CD4-positive, alpha-beta T cell treated with Interleukin-2 at 100 ng/mL for 4 hours (primary cell): Measurements from ENCODE around the gene GLB1L2.

ENCODE experiments used
- DNase-seq: peaks from one replicate; pipeline ENCODE4 v3.0.0-alpha.2; 2020; ENCODE audit warnings: low spot score

Gene GLB1L2

GRCh38 chr11:134406264-134407185 is 74.7 kb downstream of the GLB1L2 start:
- DNase-seq = peak; percentile 13

GRCh38 chr11:134407321-134407828 is 75.6 kb downstream of the GLB1L2 start:
- no peak for DNase-seq

GRCh38 chr11:134407923-134408322 is 76.1 kb downstream of the GLB1L2 start:
- DNase-seq = no peak

- DNase-seq = no peak
Measured at GRCh38 chr11:134409552-134410429, 78.0 kb downstream of the GLB1L2 start.

GRCh38 chr11:134410766-134411165 is 79.0 kb downstream of the GLB1L2 start:
- DNase-seq = no peak

GRCh38 chr11:134412203-134413042 is 80.6 kb downstream of the GLB1L2 start, which contains the start of gene B3GAT1:
Gene B3GAT1 (minus strand): TSS chr11:134412242. CDS start chr11:134387659, 24,583 bp downstream.
- DNase-seq = no peak

- no peak for DNase-seq
Measured at GRCh38 chr11:134413043-134413825, 81.4 kb downstream of the GLB1L2 start.

- DNase-seq = no peak
Measured at GRCh38 chr11:134413826-134414731, 82.3 kb downstream of the GLB1L2 start.

- no peak for DNase-seq
Measured at GRCh38 chr11:134414766-134415765, 83.3 kb downstream of the GLB1L2 start.

GRCh38 chr11:134416726-134417125 is 84.9 kb downstream of the GLB1L2 start:
- no peak for DNase-seq

- no peak for DNase-seq
Measured at GRCh38 chr11:134417871-134418840, 86.4 kb downstream of the GLB1L2 start.

GRCh38 chr11:134423106-134423505 is 91.3 kb downstream of the GLB1L2 start:
- DNase-seq = no peak

- no peak for DNase-seq
Measured at GRCh38 chr11:134425413-134425812, 93.6 kb downstream of the GLB1L2 start.
